GM21717 (cell line): ENCODE results near the gene KIRREL2.

Experiments
- ATAC-seq: cut with Tn5 transposase; IDR thresholded peaks from one replicate; pipeline ENCODE4 v1.9.1; 2021; ENCODE audit warnings: mild to moderate bottlenecking, moderate library complexity; ENCODE audit not compliant: unreplicated experiment

Gene KIRREL2

GRCh38 chr19:35913589-35913988 lies 56.9 kb downstream of the KIRREL2 start:
- no peak for ATAC-seq

GRCh38 chr19:35915443-35915842 lies 58.7 kb downstream of the KIRREL2 start:
- no peak for ATAC-seq
